OCI-LY1 (cell line): ENCODE results near the gene ODAD4.

Experiments
- EZH2 ChIP-seq: fragments of 200-600 bp; sonication (generic), shearing (Covaris generic); IDR thresholded peaks from 2 replicates; pipeline ENCODE4 v1.8.0; 2017; ENCODE audit warnings: borderline replicate concordance, mixed run types, mild to moderate bottlenecking, antibody characterized with exemption, low read length, moderate library complexity, mixed read lengths
- TF ChIP-seq, protein P1 (sequence below): fragments of 200-600 bp; sonication (generic), shearing (Covaris generic); IDR thresholded peaks from 2 replicates; pipeline ENCODE4 v1.5.1; 2017; ENCODE audit warnings: mild to moderate bottlenecking, antibody characterized with exemption, low read length, moderate library complexity, mixed read lengths

DNA sequence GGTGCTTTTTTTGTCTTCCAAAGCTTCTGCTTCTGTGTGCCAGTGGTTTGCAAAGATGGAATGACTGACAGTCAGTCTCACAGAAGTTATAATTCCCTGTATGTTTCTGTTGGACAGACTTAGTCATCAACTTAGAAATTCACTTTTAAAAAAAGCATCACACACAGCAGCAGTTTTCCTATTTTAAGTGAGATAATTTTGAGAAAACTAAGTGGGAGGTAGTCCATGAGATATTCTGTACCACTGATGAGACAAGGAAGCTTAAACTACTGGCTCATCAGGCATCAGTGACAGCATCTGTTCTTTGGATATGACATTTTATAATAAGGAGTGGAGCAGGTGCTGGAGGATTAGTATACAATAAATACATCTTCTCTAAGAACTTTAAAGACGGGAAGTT is 56.2 kb downstream of the ODAD4 start:
- TF ChIP-seq, protein P1, sequence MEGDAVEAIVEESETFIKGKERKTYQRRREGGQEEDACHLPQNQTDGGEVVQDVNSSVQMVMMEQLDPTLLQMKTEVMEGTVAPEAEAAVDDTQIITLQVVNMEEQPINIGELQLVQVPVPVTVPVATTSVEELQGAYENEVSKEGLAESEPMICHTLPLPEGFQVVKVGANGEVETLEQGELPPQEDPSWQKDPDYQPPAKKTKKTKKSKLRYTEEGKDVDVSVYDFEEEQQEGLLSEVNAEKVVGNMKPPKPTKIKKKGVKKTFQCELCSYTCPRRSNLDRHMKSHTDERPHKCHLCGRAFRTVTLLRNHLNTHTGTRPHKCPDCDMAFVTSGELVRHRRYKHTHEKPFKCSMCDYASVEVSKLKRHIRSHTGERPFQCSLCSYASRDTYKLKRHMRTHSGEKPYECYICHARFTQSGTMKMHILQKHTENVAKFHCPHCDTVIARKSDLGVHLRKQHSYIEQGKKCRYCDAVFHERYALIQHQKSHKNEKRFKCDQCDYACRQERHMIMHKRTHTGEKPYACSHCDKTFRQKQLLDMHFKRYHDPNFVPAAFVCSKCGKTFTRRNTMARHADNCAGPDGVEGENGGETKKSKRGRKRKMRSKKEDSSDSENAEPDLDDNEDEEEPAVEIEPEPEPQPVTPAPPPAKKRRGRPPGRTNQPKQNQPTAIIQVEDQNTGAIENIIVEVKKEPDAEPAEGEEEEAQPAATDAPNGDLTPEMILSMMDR = no peak
- no peak for TF ChIP-seq EZH2
